Activated T-helper 1 cell treated with Interleukin-2 at 50 U/mL for 16 hours (primary cell): ENCODE data around the gene ZNF783.
"Not testable (repeated sequence)": the region's sequence is repeated elsewhere in the genome, so short reads cannot be mapped to it uniquely, and the experiment has no call there.

ENCODE experiments used
- DNase-seq: peaks from one replicate; pipeline ENCODE4 v3.0.0-alpha.2; 2020; ENCODE audit warnings: low read depth

The ZNF783 gene

GRCh38 chr7:149261829-149262617 is at the start of gene ZNF783:
ZNF783 (plus strand) TSS chr7:149262196; CDS start chr7:149262334, 138 bp downstream.
- DNase-seq: peak; percentile 80

- no peak for DNase-seq
Measured at GRCh38 chr7:149214020-149214720, 47.8 kb upstream of the ZNF783 start.

- DNase-seq: no peak
Measured at GRCh38 chr7:149216402-149216801, 45.6 kb upstream of the ZNF783 start.

- DNase-seq: no peak
Measured at GRCh38 chr7:149217570-149217969, 44.4 kb upstream of the ZNF783 start.

- DNase-seq: no peak
Measured at GRCh38 chr7:149218469-149219420, 43.3 kb upstream of the ZNF783 start.

- no peak for DNase-seq
Measured at GRCh38 chr7:149220534-149220933, 41.5 kb upstream of the ZNF783 start.

GRCh38 chr7:149223176-149223575 is 38.8 kb upstream of the ZNF783 start:
- DNase-seq: no peak

GRCh38 chr7:149223761-149224160 is 38.2 kb upstream of the ZNF783 start:
- DNase-seq: no peak

- no peak for DNase-seq
Measured at GRCh38 chr7:149224352-149224751, 37.6 kb upstream of the ZNF783 start.

- DNase-seq: no peak
Measured at GRCh38 chr7:149225106-149225505, 36.9 kb upstream of the ZNF783 start.

GRCh38 chr7:149225656-149226055 is 36.3 kb upstream of the ZNF783 start:
- DNase-seq: no peak

GRCh38 chr7:149226366-149226765 is 35.6 kb upstream of the ZNF783 start:
- DNase-seq: not testable (repeated sequence)

- DNase-seq: no peak
Measured at GRCh38 chr7:149226840-149227494, 35.0 kb upstream of the ZNF783 start.

- DNase-seq: no peak
Measured at GRCh38 chr7:149228831-149229471, 33.0 kb upstream of the ZNF783 start.

GRCh38 chr7:149229526-149229925 is 32.5 kb upstream of the ZNF783 start:
- DNase-seq: no peak

- DNase-seq: no peak
Measured at GRCh38 chr7:149232362-149232761, 29.6 kb upstream of the ZNF783 start.

- DNase-seq: not testable (repeated sequence)
Measured at GRCh38 chr7:149233655-149234204, 28.3 kb upstream of the ZNF783 start.

GRCh38 chr7:149237502-149237901 is 24.5 kb upstream of the ZNF783 start:
- no peak for DNase-seq

- no peak for DNase-seq
Measured at GRCh38 chr7:149238051-149238450, 23.9 kb upstream of the ZNF783 start.

GRCh38 chr7:149239345-149240143 is 22.5 kb upstream of the ZNF783 start, which contains the start of gene ZNF212:
ZNF212 (plus strand) TSS chr7:149239651; CDS start chr7:149239779, 128 bp downstream.
- peak; percentile 84 for DNase-seq
